CD14-positive monocyte (primary cell): ENCODE data around the gene TMEM44. TPM values are rescaled to one million over a fixed set of nuclear protein-coding genes. Genes with fewer than 3 reads are reported as not detected.

Experiments
- DNase-seq, 3 donors: peaks; one replicate each; pipeline ENCODE4 v3.0.0-alpha.2; 2011 to 2022
- H2AFZ ChIP-seq: 2 replicates; pipeline ENCODE4 v1.6.0; 2012; ENCODE audit warnings: mild to moderate bottlenecking, low read depth, low read length, inconsistent platforms; ENCODE audit not compliant: insufficient read depth, poor library complexity, severe bottlenecking
- H3K27ac ChIP-seq, 2 donors: 1 replicate in 1 of 2; 2 replicates in 1 of 2; pipeline ENCODE4 v1.5.1; 2012 to 2013; ENCODE audit warnings: low read length in 2 of 2, control low read depth in 1 of 2, inconsistent platforms in 1 of 2, low read depth in 1 of 2, mild to moderate bottlenecking in 1 of 2
- H3K27me3 ChIP-seq, 2 donors: one replicate each; pipeline versions ENCODE4 v1.6.0 to v1.6.1; 2011 to 2013; ENCODE audit warnings: low read length in 2 of 2; ENCODE audit not compliant: control insufficient read depth in 2 of 2, insufficient read depth in 2 of 2
- H3K36me3 ChIP-seq, 2 donors: replicated peaks in 1 of 2; 1 replicate in 1 of 2; 2 replicates in 1 of 2; pipeline versions ENCODE4 v1.5.1 to v1.6.1; 2012 to 2013; ENCODE audit warnings: low read length in 2 of 2, control low read depth in 1 of 2, inconsistent platforms in 1 of 2, mild to moderate bottlenecking in 1 of 2; ENCODE audit not compliant: insufficient read depth in 2 of 2, control insufficient read depth in 1 of 2
- H3K4me1 ChIP-seq, 2 donors: 1 replicate in 1 of 2; 2 replicates in 1 of 2; pipeline versions ENCODE4 v1.5.1 to v1.6.1; 2012 to 2013; ENCODE audit warnings: low read length in 2 of 2, control low read depth in 1 of 2, inconsistent platforms in 1 of 2, mild to moderate bottlenecking in 1 of 2, moderate library complexity in 1 of 2; ENCODE audit not compliant: insufficient read depth in 2 of 2, control insufficient read depth in 1 of 2
- H3K4me2 ChIP-seq: replicated peaks from 2 replicates; pipeline ENCODE3; 2012; ENCODE audit warnings: low read length, moderate library complexity, mild to moderate bottlenecking; ENCODE audit not compliant: poor library complexity, severe bottlenecking; ENCODE audit errors: extremely low read depth
- H3K4me3 ChIP-seq, 3 experiments: fragments of 200-600 bp in 1 of 3; sonication (generic) in 1 of 3; replicated peaks in 1 of 3; 1 replicate in 2 of 3; 2 replicates in 1 of 3; pipeline ENCODE4 v1.5.1; 2011 to 2013; ENCODE audit warnings: low read length in 3 of 3, mild to moderate bottlenecking in 3 of 3, control low read depth in 2 of 3, low read depth in 2 of 3, inconsistent platforms in 1 of 3, moderate library complexity in 1 of 3
- H3K79me2 ChIP-seq: 2 replicates; pipeline ENCODE4 v1.6.0; 2012; ENCODE audit warnings: mild to moderate bottlenecking, control low read depth, inconsistent platforms, low read length, moderate library complexity; ENCODE audit not compliant: insufficient read depth
- H3K9ac ChIP-seq: 2 replicates; pipeline ENCODE4 v1.6.0; 2017; ENCODE audit warnings: low read length, mild to moderate bottlenecking; ENCODE audit not compliant: insufficient read depth, poor library complexity, severe bottlenecking
- H3K9me3 ChIP-seq, 2 donors: replicated peaks in 1 of 2; 1 replicate in 1 of 2; 2 replicates in 1 of 2; pipeline versions ENCODE4 v1.5.1 to v1.6.1; 2012 to 2013; ENCODE audit warnings: low read length in 2 of 2, control low read depth in 1 of 2; ENCODE audit not compliant: control insufficient read depth in 1 of 2, insufficient read depth in 1 of 2
- H4K20me1 ChIP-seq: 2 replicates; pipeline ENCODE4 v1.6.0; 2012; ENCODE audit warnings: mild to moderate bottlenecking, low read length, control low read depth, moderate library complexity; ENCODE audit not compliant: insufficient read depth
- H3K27ac Mint-ChIP-seq, 7 donors: one replicate each; pipeline ENCODE4 v1.8.0; 2020; ENCODE audit warnings: mild to moderate bottlenecking in 7 of 7, mixed read lengths in 7 of 7, moderate library complexity in 6 of 7, inconsistent platforms in 2 of 7
- H3K27me3 Mint-ChIP-seq, 3 donors: one replicate each; pipeline ENCODE4 v1.8.0; 2021 to 2022; ENCODE audit warnings: low read depth in 3 of 3, mild to moderate bottlenecking in 3 of 3, mixed read lengths in 3 of 3, moderate library complexity in 3 of 3, inconsistent platforms in 1 of 3
- H3K36me3 Mint-ChIP-seq, 2 donors: one replicate each; pipeline ENCODE4 v1.8.0; 2020; ENCODE audit warnings: mixed read lengths in 2 of 2, inconsistent platforms in 1 of 2, mild to moderate bottlenecking in 1 of 2
- H3K4me1 Mint-ChIP-seq: one replicate; pipeline ENCODE4 v1.8.0; 2020; ENCODE audit warnings: mild to moderate bottlenecking, mixed read lengths
- H3K4me3 Mint-ChIP-seq, 2 donors: one replicate each; pipeline ENCODE4 v1.8.0; 2020; ENCODE audit warnings: mild to moderate bottlenecking in 2 of 2, mixed read lengths in 2 of 2, moderate library complexity in 1 of 2
- H3K9me3 Mint-ChIP-seq, 7 donors: one replicate each; pipeline ENCODE4 v1.8.0; 2020 to 2022; ENCODE audit warnings: mixed read lengths in 7 of 7, mild to moderate bottlenecking in 6 of 7, moderate library complexity in 6 of 7, inconsistent platforms in 2 of 7
- WGBS: methylation state at CpG from one replicate; pipeline ENCODE4 v1.1.5; 2013; ENCODE audit warnings: missing lambda C conversion rate; ENCODE audit not compliant: insufficient coverage; 5-methylcytosine and 5-hydroxymethylcytosine counted together
- intact Hi-C, 2 donors: fragments of 100-400 bp; cut with micrococcal nuclease; formaldehyde crosslinking; loops; one replicate each; pipeline versions ENCODE4 v1.15.0 to v1.15.1; 2023
- polyA plus RNA-seq, 3 donors: library from polyadenylated mRNA; depleted of rRNA in 1 of 3; unstranded in 2 of 3; stranded (reverse) in 1 of 3; fragments of 300-500 nt in 2 of 3; fragments of >200 nt in 1 of 3; fragmentation: Illumina TruSeq in 2 of 3; gene quantifications; 1 replicate in 2 of 3; 2 replicates in 1 of 3; pipeline ENCODE4 v1.2.3, GENCODE V29; 2012 to 2021
- TF ChIP-seq, protein P1 (sequence below): fragments of 200-600 bp; IDR thresholded peaks from one replicate; pipeline ENCODE4 v1.8.0; 2022; ENCODE audit warnings: antibody characterized with exemption, mild to moderate bottlenecking

TMEM44 gene
- polyA plus RNA-seq, 3 donors = 0.68 TPM; not detected in 2

DNA sequence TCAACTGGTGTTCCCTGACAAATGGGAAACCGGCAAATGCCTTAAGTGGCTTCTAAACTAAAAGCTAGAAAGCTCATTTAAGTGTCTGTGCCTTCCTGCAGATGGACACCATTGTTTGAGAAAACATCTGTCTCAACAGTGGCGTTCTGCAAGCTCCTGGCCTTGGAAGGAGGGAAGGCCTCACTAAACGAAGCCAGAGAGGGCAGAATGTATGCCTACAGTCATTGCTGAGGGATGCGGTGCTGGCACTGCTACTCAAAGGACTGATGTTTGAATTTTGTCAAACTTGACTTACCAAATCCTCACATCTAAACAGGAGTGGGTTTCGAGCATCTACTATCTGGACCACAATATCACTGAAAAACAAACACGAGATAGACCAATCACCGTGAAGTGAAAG is 26.6 kb upstream of the TMEM44 start:
- WGBS = 100% methylated on average over 2 of the region's 7 CpGs
- Histone ChIP-seq H3K4me1 (no peaks in the 10 kb centered on the region), H2AFZ (no peak overlapping the region)

DNA sequence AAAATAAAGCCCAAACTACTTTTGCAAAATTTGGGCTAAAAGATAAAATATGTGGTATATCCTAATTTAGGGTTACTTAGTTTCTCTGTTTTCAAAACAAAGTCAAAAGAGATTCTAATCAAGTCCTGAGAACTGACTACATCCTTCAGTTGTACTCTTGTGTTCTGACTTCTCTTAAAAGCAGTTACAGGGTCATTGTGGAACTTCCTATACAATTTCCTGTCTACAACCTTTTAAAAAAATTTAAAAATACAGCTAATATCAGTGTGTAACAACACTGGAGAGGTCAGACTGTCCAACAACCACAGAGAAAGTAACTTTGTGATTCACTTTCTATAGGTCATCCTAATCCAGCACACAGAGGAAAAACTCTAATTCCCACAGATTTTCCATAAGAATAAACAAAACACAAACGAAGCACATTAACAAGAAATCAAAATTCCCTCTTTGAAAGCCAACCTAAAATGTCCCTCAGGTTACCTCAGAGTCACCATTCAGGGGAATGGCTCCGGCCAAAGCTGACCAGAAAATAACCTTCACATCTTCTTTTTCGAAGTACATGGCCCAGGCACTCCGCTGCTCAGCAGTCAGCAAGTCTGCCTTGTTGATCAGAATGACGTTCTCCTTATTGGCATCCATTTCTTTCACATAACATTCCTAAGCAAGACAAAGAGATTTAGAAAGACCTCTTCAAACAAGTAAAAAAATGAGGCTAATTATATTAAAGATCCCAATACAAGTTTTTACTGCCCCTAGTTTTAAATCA is 25.4 kb upstream of the TMEM44 start:
- no peak for DNase-seq

More for the DNA sequence above, 26.6 kb upstream of the TMEM44 start:
- H3K27me3 Mint-ChIP-seq = no peaks in the 10 kb centered on the region
- Histone ChIP-seq H3K9me3 (no peaks in the 10 kb centered on the region), H3K27me3 (no peaks in the 10 kb centered on the region), H3K4me3 (no peak overlapping the region), H3K4me2 (no peak overlapping the region), H3K9ac (no peak overlapping the region), H4K20me1 (no peaks in the 10 kb centered on the region), H3K79me2 (no peaks in the 10 kb centered on the region), H3K27ac (no peak overlapping the region), H3K36me3 (peaks cover 65 to 76% of the 10 kb centered on the region in 2 donors)
- no peak overlapping the region for H3K27ac Mint-ChIP-seq
- no peak for DNase-seq
- intact Hi-C loops = no loop called here
- no peak overlapping the region for H3K4me3 Mint-ChIP-seq
- TF ChIP-seq, protein P1, sequence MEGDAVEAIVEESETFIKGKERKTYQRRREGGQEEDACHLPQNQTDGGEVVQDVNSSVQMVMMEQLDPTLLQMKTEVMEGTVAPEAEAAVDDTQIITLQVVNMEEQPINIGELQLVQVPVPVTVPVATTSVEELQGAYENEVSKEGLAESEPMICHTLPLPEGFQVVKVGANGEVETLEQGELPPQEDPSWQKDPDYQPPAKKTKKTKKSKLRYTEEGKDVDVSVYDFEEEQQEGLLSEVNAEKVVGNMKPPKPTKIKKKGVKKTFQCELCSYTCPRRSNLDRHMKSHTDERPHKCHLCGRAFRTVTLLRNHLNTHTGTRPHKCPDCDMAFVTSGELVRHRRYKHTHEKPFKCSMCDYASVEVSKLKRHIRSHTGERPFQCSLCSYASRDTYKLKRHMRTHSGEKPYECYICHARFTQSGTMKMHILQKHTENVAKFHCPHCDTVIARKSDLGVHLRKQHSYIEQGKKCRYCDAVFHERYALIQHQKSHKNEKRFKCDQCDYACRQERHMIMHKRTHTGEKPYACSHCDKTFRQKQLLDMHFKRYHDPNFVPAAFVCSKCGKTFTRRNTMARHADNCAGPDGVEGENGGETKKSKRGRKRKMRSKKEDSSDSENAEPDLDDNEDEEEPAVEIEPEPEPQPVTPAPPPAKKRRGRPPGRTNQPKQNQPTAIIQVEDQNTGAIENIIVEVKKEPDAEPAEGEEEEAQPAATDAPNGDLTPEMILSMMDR = no peak
- peaks cover 70 to 77% of the 10 kb centered on the region in 2 donors for H3K36me3 Mint-ChIP-seq
- peaks cover 11% of the 10 kb centered on the region for H3K4me1 Mint-ChIP-seq
- H3K9me3 Mint-ChIP-seq = no peaks in the 10 kb centered on the region

More for the DNA sequence above, 25.4 kb upstream of the TMEM44 start:
- Mint-ChIP-seq H3K36me3 (peaks cover 73 to 77% of the 10 kb centered on the region in 2 donors), H3K27ac (no peak overlapping the region), H3K4me1 (peaks cover 11% of the 10 kb centered on the region), H3K27me3 (no peaks in the 10 kb centered on the region), H3K9me3 (no peaks in the 10 kb centered on the region), H3K4me3 (no peak overlapping the region)
- Histone ChIP-seq H4K20me1 (no peaks in the 10 kb centered on the region), H2AFZ (no peak overlapping the region), H3K27ac (no peak overlapping the region), H3K27me3 (no peaks in the 10 kb centered on the region), H3K79me2 (no peaks in the 10 kb centered on the region), H3K36me3 (peaks cover 68 to 78% of the 10 kb centered on the region in 2 donors), H3K4me3 (no peak overlapping the region), H3K9ac (no peak overlapping the region), H3K4me2 (no peak overlapping the region), H3K4me1 (no peaks in the 10 kb centered on the region), H3K9me3 (no peaks in the 10 kb centered on the region)
- TF ChIP-seq, protein P1 = no peak
- intact Hi-C loops = no loop called here
- WGBS = 45% methylated on average over 2 of the region's 5 CpGs
